Measurements from ENCODE around the gene ALOXE3.

DNA sequence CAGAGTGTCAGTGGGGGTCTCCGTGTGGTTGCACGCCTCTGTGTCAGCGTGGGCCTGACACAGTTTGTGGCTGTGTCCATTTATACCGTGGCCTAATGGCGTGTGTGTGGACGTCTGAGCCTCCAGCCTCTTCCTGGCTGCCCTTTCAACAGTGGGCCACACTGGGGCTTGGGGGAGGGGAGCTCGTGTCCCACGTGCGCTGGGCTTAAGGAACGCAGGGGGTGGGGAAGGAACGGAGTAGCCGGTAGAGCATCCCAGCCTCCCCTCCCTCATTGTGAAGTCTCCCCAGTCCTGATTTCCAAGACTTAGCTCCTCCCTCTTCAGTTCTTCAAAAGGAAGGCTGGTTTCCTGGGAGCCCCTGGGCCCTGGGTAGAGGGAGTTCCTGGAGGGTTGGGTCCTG lies 15.1 kb upstream of the ALOXE3 start:
- TF ChIP-seq, protein P1, sequence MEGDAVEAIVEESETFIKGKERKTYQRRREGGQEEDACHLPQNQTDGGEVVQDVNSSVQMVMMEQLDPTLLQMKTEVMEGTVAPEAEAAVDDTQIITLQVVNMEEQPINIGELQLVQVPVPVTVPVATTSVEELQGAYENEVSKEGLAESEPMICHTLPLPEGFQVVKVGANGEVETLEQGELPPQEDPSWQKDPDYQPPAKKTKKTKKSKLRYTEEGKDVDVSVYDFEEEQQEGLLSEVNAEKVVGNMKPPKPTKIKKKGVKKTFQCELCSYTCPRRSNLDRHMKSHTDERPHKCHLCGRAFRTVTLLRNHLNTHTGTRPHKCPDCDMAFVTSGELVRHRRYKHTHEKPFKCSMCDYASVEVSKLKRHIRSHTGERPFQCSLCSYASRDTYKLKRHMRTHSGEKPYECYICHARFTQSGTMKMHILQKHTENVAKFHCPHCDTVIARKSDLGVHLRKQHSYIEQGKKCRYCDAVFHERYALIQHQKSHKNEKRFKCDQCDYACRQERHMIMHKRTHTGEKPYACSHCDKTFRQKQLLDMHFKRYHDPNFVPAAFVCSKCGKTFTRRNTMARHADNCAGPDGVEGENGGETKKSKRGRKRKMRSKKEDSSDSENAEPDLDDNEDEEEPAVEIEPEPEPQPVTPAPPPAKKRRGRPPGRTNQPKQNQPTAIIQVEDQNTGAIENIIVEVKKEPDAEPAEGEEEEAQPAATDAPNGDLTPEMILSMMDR (IDR thresholded peaks at IDR 0.05; ENCODE audit: low read length): no peak
- no peak for TF ChIP-seq EZH2phosphoT487 (IDR thresholded peaks at IDR 0.05; ENCODE audit: low read length)
- TF ChIP-seq EZH2 (optimal IDR thresholded peaks at IDR 0.05; ENCODE audit: low read depth, low read length): no peak
